ENCODE results near the gene RAB40A. TPM values are rescaled to one million over a fixed set of nuclear protein-coding genes. Genes with fewer than 3 reads are reported as not detected.

RAB40A gene
- polyA plus RNA-seq, 1 experiment, result 0.22 TPM

DNA sequence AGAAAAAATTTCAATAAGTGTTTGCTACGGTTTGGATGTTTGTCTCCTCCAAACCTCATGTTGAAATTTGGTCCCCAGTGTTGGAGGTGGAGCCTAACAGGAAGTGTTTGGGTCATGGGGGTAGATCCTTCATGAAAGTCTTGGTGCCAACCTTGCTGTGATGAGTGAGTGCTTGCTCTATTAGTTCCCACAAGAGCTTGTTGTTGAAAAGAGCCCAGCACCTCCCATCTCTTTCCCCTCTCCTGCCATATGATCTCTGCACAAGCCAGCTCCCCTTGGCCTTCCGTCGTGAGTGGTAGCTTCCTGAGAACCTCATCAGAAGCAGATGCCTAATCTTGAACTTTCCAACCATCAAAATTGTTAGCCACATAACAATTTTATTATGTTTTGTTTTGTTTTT lies 10.3 kb upstream of the RAB40A start:
- DNase-seq (ENCODE audit: low read depth, low spot score), result no peak
- Histone ChIP-seq H3K27me3 (ENCODE audit: control insufficient read depth, insufficient read depth, low read length) (no peaks in the 10 kb centered on the region), H3K27ac (ENCODE audit: low read depth, low read length) (no peak overlapping the region), H3K4me3 (ENCODE audit: low read depth, low read length) (no peak overlapping the region), H3K9me3 (ENCODE audit: control insufficient read depth, insufficient read depth, low read length) (no peaks in the 10 kb centered on the region)
- ChIA-PET POLR2A (no interaction called here), CTCF (interaction anchor here (1.0 kb wide), 1 partner anchor 245 kb away, joined by 4 read pairs; no protein-coding TSS in a partner anchor)
- no peak for TF ChIP-seq CTCF (IDR thresholded peaks at IDR 0.05; ENCODE audit: low read depth, low read length)

DNA sequence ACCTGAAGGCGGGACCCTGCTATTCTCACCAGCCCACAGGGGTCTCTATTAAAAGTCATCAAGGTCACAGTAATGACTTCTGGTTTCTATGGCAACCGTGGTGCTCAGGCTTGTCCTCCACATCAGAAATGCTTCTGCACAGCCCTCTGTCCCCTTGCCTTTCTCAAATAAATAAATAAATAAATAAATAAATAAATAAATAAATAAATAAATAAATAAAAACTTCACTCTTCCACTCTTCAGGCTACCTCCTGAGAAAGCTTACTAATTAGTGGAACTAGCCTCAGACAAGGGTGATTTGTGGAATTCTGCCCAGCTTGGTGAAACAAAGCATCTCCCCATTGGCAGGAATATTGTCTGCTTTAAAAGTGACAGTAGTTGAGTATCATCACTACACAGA lies 5.5 kb upstream of the RAB40A start:
- H3K9me3 ChIP-seq (ENCODE audit: control insufficient read depth, insufficient read depth, low read length), result no peaks in the 10 kb centered on the region
- ChIA-PET POLR2A (no interaction called here), CTCF (no interaction called here)
- H3K27me3 ChIP-seq (ENCODE audit: control insufficient read depth, insufficient read depth, low read length), result no peaks in the 10 kb centered on the region
- no peak for DNase-seq (ENCODE audit: low read depth, low spot score)
- H3K27ac ChIP-seq (ENCODE audit: low read depth, low read length), result no peak overlapping the region
- TF ChIP-seq CTCF (IDR thresholded peaks at IDR 0.05; ENCODE audit: low read depth, low read length), result no peak
- no peak overlapping the region for H3K4me3 ChIP-seq (ENCODE audit: low read depth, low read length)

DNA sequence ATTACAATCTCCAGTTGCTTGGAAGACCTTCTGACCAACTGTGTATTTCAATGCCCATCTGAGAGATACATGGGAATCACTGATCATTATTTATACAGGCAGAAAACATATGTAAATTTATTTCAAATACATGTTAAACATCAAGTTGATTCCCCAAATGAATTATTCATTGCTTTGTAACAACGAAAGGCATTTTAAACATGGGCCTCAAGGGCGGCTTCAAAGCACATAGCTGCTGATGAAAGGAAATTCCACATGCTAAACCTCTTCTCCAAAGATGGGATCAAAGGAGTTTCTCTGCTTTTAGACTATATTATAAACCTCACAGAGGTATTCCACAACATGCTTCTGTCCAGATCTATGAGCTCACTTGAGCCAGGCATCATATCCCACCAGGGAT lies 4.3 kb upstream of the RAB40A start:
- DNase-seq (ENCODE audit: low read depth, low spot score), result no peak
- H3K27ac ChIP-seq (ENCODE audit: low read depth, low read length), result no peak overlapping the region
- H3K4me3 ChIP-seq (ENCODE audit: low read depth, low read length), result no peak overlapping the region
- no peak for TF ChIP-seq CTCF (IDR thresholded peaks at IDR 0.05; ENCODE audit: low read depth, low read length)
- ChIA-PET POLR2A (no interaction called here), CTCF (no interaction called here)
- no peaks in the 10 kb centered on the region for H3K27me3 ChIP-seq (ENCODE audit: control insufficient read depth, insufficient read depth, low read length)
- H3K9me3 ChIP-seq (ENCODE audit: control insufficient read depth, insufficient read depth, low read length), result no peaks in the 10 kb centered on the region

GRCh38 chrX:103520386-103520785 lies 1.1 kb upstream of the RAB40A start:
- Histone ChIP-seq H3K27ac (ENCODE audit: low read depth, low read length) (no peak overlapping the region), H3K4me3 (ENCODE audit: low read depth, low read length) (no peak overlapping the region), H3K27me3 (ENCODE audit: control insufficient read depth, insufficient read depth, low read length) (no peaks in the 10 kb centered on the region), H3K9me3 (ENCODE audit: control insufficient read depth, insufficient read depth, low read length) (no peaks in the 10 kb centered on the region)
- TF ChIP-seq CTCF (IDR thresholded peaks at IDR 0.05; ENCODE audit: low read depth, low read length), result no peak
- ChIA-PET POLR2A (interaction anchor here (1.2 kb wide), 1 partner anchor 164 kb away, joined by 3 read pairs; the partner anchor contains the start of gene TCEAL9), CTCF (interaction anchor here (1.6 kb wide), 1 partner anchor 110 kb away, joined by 4 read pairs; no protein-coding TSS in a partner anchor)
- peak; percentile 10 for DNase-seq (ENCODE audit: low read depth, low spot score)

DNA sequence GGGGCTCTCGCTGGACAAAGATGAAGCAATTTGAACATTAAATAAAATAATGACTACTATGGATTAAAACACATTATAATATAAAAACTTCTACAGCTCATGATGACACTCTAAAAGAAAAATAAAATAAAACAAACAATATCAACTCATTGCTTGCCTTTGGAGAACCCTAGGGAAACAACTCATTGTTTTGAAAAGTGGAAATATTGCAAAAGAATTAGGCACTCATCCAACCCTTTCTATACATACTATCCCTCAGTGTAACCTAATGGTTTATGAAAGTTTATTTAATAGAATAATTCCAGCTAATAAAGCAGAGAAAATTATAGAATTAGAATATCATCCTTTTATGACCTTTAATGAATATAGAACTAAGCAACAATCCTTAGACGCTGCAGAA lies 718 bp downstream of the RAB40A start:
- Histone ChIP-seq H3K27me3 (ENCODE audit: control insufficient read depth, insufficient read depth, low read length) (no peaks in the 10 kb centered on the region), H3K27ac (ENCODE audit: low read depth, low read length) (no peak overlapping the region), H3K4me3 (ENCODE audit: low read depth, low read length) (no peak overlapping the region), H3K9me3 (ENCODE audit: control insufficient read depth, insufficient read depth, low read length) (no peaks in the 10 kb centered on the region)
- CTCF ChIA-PET, result no interaction called here
- DNase-seq (ENCODE audit: low read depth, low spot score), result no peak
- POLR2A ChIA-PET, result no interaction called here
- no peak for TF ChIP-seq CTCF (IDR thresholded peaks at IDR 0.05; ENCODE audit: low read depth, low read length)
